Measurements from ENCODE around the gene TLR2.

GRCh38 chr4:153735906-153736461, 51.9 kb downstream of the TLR2 start:
- TF ChIP-seq ZNF384 (IDR thresholded peaks at IDR 0.05; ENCODE audit: borderline replicate concordance, low read depth, low read length) (no peak), ATF2 (IDR thresholded peaks at IDR 0.05; ENCODE audit: low read length) (no peak), REST (IDR thresholded peaks at IDR 0.05; ENCODE audit: low read depth, low read length) (no peak), EZH2 (IDR thresholded peaks at IDR 0.05; ENCODE audit: borderline replicate concordance, control insufficient read depth, low read depth, low read length) (no peak), IRF3 (IDR thresholded peaks at IDR 0.05) (no peak), SIX5 (IDR thresholded peaks at IDR 0.05; ENCODE audit: low read depth, low read length, severe bottlenecking) (no peak), JUND (IDR thresholded peaks at IDR 0.05; ENCODE audit: low read depth, low read length) (no peak), CTCF (IDR thresholded peaks at IDR 0.05 in 2 of 3, conservative IDR thresholded peaks at IDR 0.05 in 1 of 3; ENCODE audit: control insufficient read depth in 2 of 3, extremely low read depth in 1 of 3, insufficient read depth in 1 of 3, low read depth in 3 of 3, low read length in 3 of 3) (no peak), BHLHE40 (IDR thresholded peaks at IDR 0.05; ENCODE audit: borderline replicate concordance in 1 of 2, low read depth in 2 of 2, low read length in 1 of 2) (no peak)

Measured in GM12878 (cell line).